Panc1 (cell line): ENCODE measurements around the gene C4BPA. TPM values are rescaled to one million over a fixed set of nuclear protein-coding genes. Genes with fewer than 3 reads are reported as not detected.

Experiments used
- ATAC-seq: fragments of 200-7000 bp; cut with Tn5 transposase; 2 replicates; pipeline ENCODE4 v1.9.1; 2020; ENCODE audit warnings: mild to moderate bottlenecking, moderate library complexity
- BruUV-seq: library from RNA; stranded (reverse); fragments of 400-500 nt; replicated peaks from 2 replicates; lab custom pipeline; 2021; lab: Mats Ljungman, UMichigan
- CTCF ChIA-PET: fragments of 300-600 bp; sonication (Branson Sonifier 250); formaldehyde crosslinking; loops from one replicate; lab custom pipeline; 2022; ENCODE audit warnings: antibody characterized with exemption; lab: Charles Lee
- POLR2A ChIA-PET: fragments of 300-600 bp; sonication (Branson Sonifier 250); formaldehyde crosslinking; loops from one replicate; lab custom pipeline; 2022; ENCODE audit warnings: antibody characterized with exemption; lab: Charles Lee
- DNase-seq: peaks from one replicate; pipeline ENCODE4 v3.0.0-alpha.2; 2010; ENCODE audit warnings: low read depth, low spot score
- H3K27ac ChIP-seq: 2 replicates; pipeline ENCODE4 v1.5.1; 2011; ENCODE audit warnings: mild to moderate bottlenecking, low read length, inconsistent platforms
- H3K27me3 ChIP-seq: fragments of 200-500 bp; sonication (Bioruptor generic); 2 replicates; pipeline ENCODE4 v1.6.0; 2014; ENCODE audit warnings: low read length, inconsistent platforms; ENCODE audit not compliant: control insufficient read depth, insufficient read depth
- H3K36me3 ChIP-seq: fragments of 200-500 bp; sonication (Bioruptor generic); 2 replicates; pipeline ENCODE4 v1.5.1; 2014; ENCODE audit warnings: inconsistent platforms, mild to moderate bottlenecking, low read length, moderate library complexity; ENCODE audit not compliant: control insufficient read depth, insufficient read depth
- H3K4me1 ChIP-seq: 2 replicates; pipeline ENCODE4 v1.5.1; 2011; ENCODE audit warnings: inconsistent platforms, mild to moderate bottlenecking, low read length, moderate library complexity; ENCODE audit not compliant: control insufficient read depth, insufficient read depth
- H3K4me3 ChIP-seq, 2 experiments: 2 replicates each; pipeline ENCODE4 v1.5.1; 2011 to 2012; ENCODE audit warnings: low read depth in 2 of 2, low read length in 2 of 2, mild to moderate bottlenecking in 2 of 2, inconsistent platforms in 1 of 2, moderate library complexity in 1 of 2
- H3K9me3 ChIP-seq: fragments of 200-500 bp; sonication (Bioruptor generic); 2 replicates; pipeline ENCODE4 v1.5.1; 2014; ENCODE audit warnings: low read depth, mild to moderate bottlenecking, inconsistent platforms, low read length, moderate library complexity; ENCODE audit not compliant: control insufficient read depth, insufficient read depth
- POLR2AphosphoS5 ChIP-seq: IDR thresholded peaks from 2 replicates; pipeline ENCODE4 v1.6.1; 2012; ENCODE audit warnings: mild to moderate bottlenecking, low read depth, low read length, moderate library complexity
- SIN3A ChIP-seq: IDR thresholded peaks from 2 replicates; pipeline ENCODE4 v1.6.1; 2012; ENCODE audit warnings: low read depth, mild to moderate bottlenecking, low read length, moderate library complexity, borderline replicate concordance; ENCODE audit not compliant: insufficient read depth
- TCF7L2 ChIP-seq: IDR thresholded peaks from 2 replicates; pipeline ENCODE4 v1.6.1; 2011; ENCODE audit warnings: mild to moderate bottlenecking, low read depth, low read length, inconsistent platforms
- in situ Hi-C: cut with HindIII; loops from 2 replicates; pipeline ENCODE4 v1.10.0; 2016; ENCODE audit warnings: low sequenced_read_pairs, low pct_unique_long_range_greater_than_20kb
- intact Hi-C: fragments of 100-400 bp; cut with micrococcal nuclease; formaldehyde crosslinking; loops from one replicate; pipeline ENCODE4 v1.10.0; 2022; ENCODE audit not compliant: unreplicated experiment
- total RNA-seq: library from RNA; stranded (reverse); gene quantifications from one replicate; pipeline ENCODE4 v1.2.1, GENCODE V29; 2021; ENCODE audit not compliant: unreplicated experiment
- TF ChIP-seq, protein P1 (sequence below): fragments of 450-650 bp; IDR thresholded peaks from 2 replicates; pipeline ENCODE4 v1.5.1; 2017; ENCODE audit warnings: mild to moderate bottlenecking
- TF ChIP-seq, protein P2 (sequence below), 2 experiments: IDR thresholded peaks; 2 replicates each; pipeline ENCODE4 v1.6.1; 2011 to 2012; ENCODE audit warnings: low read depth in 2 of 2, control low read depth in 1 of 2, low read length in 1 of 2, mild to moderate bottlenecking in 1 of 2, moderate library complexity in 1 of 2; ENCODE audit not compliant: insufficient read depth in 1 of 2

C4BPA gene
- total RNA-seq, 1 experiment from 2014 or later: 0.26 TPM

DNA sequence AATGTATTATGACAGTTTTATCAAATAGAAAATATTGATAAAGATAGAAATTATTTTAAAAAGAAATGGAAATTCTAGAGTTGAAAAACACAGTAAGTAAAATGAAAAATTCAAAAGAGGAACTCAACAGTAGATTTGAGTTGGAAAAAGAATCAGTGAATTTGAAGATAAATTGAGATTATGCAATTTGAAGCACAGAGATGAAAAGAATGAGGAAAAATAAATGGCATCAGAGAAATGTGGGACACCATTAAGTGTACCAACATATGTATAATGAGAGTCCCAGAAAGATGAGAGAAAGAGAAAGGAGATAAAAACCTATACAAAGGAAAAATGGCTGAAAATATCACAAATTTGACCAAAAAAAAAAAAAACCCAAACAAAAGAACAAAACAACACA is 25.0 kb downstream of the C4BPA start:
- POLR2A ChIA-PET: no interaction called here

DNA sequence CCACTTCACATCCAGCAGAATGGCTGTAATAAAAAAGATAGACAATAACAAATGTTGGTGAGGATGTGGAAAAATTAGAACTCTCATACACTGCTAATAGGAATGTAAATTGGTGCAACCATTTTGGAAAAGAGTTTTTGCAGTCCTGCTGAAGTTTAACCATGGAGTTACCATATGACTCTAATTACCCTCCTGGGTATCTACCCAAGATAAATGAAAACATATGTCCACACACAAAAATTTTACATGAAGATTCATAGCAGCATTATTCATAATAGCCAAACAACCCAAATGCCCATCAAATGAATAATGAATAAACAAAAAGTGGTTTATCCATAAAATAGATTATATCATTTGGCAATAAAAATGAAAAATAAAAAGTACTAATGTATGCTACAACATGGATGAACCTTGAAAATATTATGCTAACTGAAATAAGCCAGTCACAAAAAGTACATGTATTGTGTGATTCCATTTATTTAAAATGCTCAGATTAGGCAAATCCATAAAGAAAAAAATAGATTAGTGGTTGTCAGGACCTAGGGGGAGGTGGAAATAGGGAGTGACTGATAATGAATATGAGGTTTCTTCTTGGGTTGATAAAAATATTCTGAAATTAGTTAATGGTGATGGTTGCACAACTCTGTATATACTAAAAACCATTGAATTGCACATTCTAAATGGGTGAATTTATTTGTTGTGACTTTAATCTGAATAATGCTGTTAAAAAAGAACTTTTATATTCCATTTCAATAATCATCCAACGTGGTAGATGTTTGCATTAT is 26.4 kb downstream of the C4BPA start:
- in situ Hi-C loops: no loop called here
- no TSS peak for BruUV-seq
- DNase-seq: no peak
- no peak overlapping the region for H3K4me3 ChIP-seq
- ATAC-seq: no peak
- no peaks in the 10 kb centered on the region for H3K36me3 ChIP-seq
- TF ChIP-seq SIN3A: no peak
- H3K9me3 ChIP-seq: peaks cover 14% of the 10 kb centered on the region; the same call in 1 of the 2 replicates
- H3K27ac ChIP-seq: no peak overlapping the region
- H3K27me3 ChIP-seq: no peaks in the 10 kb centered on the region
- intact Hi-C loops: no loop called here
- ChIA-PET CTCF (no interaction called here), POLR2A (no interaction called here)
- H3K4me1 ChIP-seq: no peaks in the 10 kb centered on the region

More for the DNA sequence above, 25.0 kb downstream of the C4BPA start:
- no peak overlapping the region for H3K4me3 ChIP-seq
- intact Hi-C loops: no loop called here
- no peaks in the 10 kb centered on the region for H3K36me3 ChIP-seq
- CTCF ChIA-PET: no interaction called here
- no peak for TF ChIP-seq TCF7L2
- TF ChIP-seq SIN3A: no peak
- TF ChIP-seq, protein P1, sequence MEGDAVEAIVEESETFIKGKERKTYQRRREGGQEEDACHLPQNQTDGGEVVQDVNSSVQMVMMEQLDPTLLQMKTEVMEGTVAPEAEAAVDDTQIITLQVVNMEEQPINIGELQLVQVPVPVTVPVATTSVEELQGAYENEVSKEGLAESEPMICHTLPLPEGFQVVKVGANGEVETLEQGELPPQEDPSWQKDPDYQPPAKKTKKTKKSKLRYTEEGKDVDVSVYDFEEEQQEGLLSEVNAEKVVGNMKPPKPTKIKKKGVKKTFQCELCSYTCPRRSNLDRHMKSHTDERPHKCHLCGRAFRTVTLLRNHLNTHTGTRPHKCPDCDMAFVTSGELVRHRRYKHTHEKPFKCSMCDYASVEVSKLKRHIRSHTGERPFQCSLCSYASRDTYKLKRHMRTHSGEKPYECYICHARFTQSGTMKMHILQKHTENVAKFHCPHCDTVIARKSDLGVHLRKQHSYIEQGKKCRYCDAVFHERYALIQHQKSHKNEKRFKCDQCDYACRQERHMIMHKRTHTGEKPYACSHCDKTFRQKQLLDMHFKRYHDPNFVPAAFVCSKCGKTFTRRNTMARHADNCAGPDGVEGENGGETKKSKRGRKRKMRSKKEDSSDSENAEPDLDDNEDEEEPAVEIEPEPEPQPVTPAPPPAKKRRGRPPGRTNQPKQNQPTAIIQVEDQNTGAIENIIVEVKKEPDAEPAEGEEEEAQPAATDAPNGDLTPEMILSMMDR: no peak
- TF ChIP-seq POLR2AphosphoS5: no peak
- TF ChIP-seq, protein P2, sequence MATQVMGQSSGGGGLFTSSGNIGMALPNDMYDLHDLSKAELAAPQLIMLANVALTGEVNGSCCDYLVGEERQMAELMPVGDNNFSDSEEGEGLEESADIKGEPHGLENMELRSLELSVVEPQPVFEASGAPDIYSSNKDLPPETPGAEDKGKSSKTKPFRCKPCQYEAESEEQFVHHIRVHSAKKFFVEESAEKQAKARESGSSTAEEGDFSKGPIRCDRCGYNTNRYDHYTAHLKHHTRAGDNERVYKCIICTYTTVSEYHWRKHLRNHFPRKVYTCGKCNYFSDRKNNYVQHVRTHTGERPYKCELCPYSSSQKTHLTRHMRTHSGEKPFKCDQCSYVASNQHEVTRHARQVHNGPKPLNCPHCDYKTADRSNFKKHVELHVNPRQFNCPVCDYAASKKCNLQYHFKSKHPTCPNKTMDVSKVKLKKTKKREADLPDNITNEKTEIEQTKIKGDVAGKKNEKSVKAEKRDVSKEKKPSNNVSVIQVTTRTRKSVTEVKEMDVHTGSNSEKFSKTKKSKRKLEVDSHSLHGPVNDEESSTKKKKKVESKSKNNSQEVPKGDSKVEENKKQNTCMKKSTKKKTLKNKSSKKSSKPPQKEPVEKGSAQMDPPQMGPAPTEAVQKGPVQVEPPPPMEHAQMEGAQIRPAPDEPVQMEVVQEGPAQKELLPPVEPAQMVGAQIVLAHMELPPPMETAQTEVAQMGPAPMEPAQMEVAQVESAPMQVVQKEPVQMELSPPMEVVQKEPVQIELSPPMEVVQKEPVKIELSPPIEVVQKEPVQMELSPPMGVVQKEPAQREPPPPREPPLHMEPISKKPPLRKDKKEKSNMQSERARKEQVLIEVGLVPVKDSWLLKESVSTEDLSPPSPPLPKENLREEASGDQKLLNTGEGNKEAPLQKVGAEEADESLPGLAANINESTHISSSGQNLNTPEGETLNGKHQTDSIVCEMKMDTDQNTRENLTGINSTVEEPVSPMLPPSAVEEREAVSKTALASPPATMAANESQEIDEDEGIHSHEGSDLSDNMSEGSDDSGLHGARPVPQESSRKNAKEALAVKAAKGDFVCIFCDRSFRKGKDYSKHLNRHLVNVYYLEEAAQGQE (IDR thresholded peaks at IDR 0.05; ENCODE audit: insufficient read depth in 1 of 2, low read depth in 2 of 2, low read length in 1 of 2): no peak
- no peak overlapping the region for H3K27ac ChIP-seq
- in situ Hi-C loops: no loop called here
- no TSS peak for BruUV-seq
- ATAC-seq: no peak
- H3K27me3 ChIP-seq: no peaks in the 10 kb centered on the region
- H3K9me3 ChIP-seq: peaks cover 14% of the 10 kb centered on the region; the same call in 1 of the 2 replicates
- no peaks in the 10 kb centered on the region for H3K4me1 ChIP-seq
- DNase-seq: no peak

DNA sequence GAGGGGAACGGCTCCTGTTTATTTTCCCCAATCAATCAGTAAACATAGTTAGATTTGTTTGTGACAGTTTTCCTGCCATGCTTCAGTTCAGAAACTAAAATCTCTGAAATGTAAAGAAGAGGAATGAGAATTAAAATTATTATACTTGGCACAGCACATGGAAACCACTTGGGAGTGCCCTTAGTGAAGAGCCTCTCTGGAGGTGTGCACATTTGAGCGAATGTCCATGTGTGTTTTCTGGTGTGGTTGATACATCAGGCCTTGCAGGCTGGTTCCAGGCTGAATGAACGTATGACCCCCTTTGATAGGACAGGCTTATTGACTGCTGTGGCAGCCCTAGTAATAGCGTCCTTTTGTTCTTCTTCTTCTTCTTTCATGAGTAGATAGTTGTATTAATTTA is 27.1 kb downstream of the C4BPA start:
- intact Hi-C loops (no loop called here), in situ Hi-C loops (no loop called here)
- no TSS peak for BruUV-seq
- Histone ChIP-seq H3K9me3 (peaks cover 14% of the 10 kb centered on the region; the same call in 1 of the 2 replicates), H3K4me3 (no peak overlapping the region), H3K27ac (no peak overlapping the region), H3K4me1 (no peaks in the 10 kb centered on the region), H3K36me3 (no peaks in the 10 kb centered on the region), H3K27me3 (no peaks in the 10 kb centered on the region)
- DNase-seq (no peak), ATAC-seq (no peak)
- TF ChIP-seq, protein P2 (IDR thresholded peaks at IDR 0.05; ENCODE audit: insufficient read depth in 1 of 2, low read depth in 2 of 2, low read length in 1 of 2): no peak
- TF ChIP-seq, protein P1: no peak
- no peak for TF ChIP-seq SIN3A
- TF ChIP-seq POLR2AphosphoS5: no peak
- no peak for TF ChIP-seq TCF7L2
- POLR2A ChIA-PET: no interaction called here
- CTCF ChIA-PET: interaction anchor here (0.6 kb wide), 1 partner anchor 260 kb away, joined by 5 read pairs; no protein-coding TSS in a partner anchor
